Right ventricle myocardium superior (tissue), 1 donor: Measurements from ENCODE around the gene MAP3K12. TPM values are rescaled to one million over a fixed set of nuclear protein-coding genes. Genes with fewer than 3 reads are reported as not detected.

Experiments
- total RNA-seq: library from RNA; stranded (reverse); fragmentation: NEBNext Ultra II Directional; extraction: Animal tissue kit (Norgen Biotek cat#: 25700); gene quantifications from one replicate; pipeline ENCODE4 v1.2.1, GENCODE V29; 2021
- donor health status: DM: no; HTN: yes; CAD: no; lungs with severe emphysema.

MAP3K12 gene
- total RNA-seq, 1 donor from 2014 or later, result 5.5 TPM

Other genes starting within 250 kb of the MAP3K12 start
- 0.81 TPM for gene ESPL1, start 231.2 kb downstream of the MAP3K12 start, total RNA-seq
- gene PFDN5, start 203.9 kb downstream of the MAP3K12 start, total RNA-seq, result 359 TPM
- 37.0 TPM for gene MYG1, start 199.8 kb downstream of the MAP3K12 start, total RNA-seq
- 40.9 TPM for gene AAAS, start 177.8 kb downstream of the MAP3K12 start, total RNA-seq
- gene SP7, start 163.1 kb downstream of the MAP3K12 start, total RNA-seq, result not detected
- gene SP1, start 119.3 kb downstream of the MAP3K12 start, total RNA-seq, result 26.3 TPM
- not detected for gene AMHR2, start 75.6 kb downstream of the MAP3K12 start, total RNA-seq
- 46.0 TPM for gene PRR13, start 57.7 kb downstream of the MAP3K12 start, total RNA-seq
- 503 TPM for gene PCBP2, start 47.4 kb downstream of the MAP3K12 start, total RNA-seq
- gene TARBP2, start 1.8 kb upstream of the MAP3K12 start, total RNA-seq, result 10.8 TPM
- gene NPFF, start 8.0 kb upstream of the MAP3K12 start, total RNA-seq, result not detected
- gene ATF7, start 126.9 kb upstream of the MAP3K12 start, total RNA-seq, result 29.1 TPM
- 569 TPM for gene ATP5MC2, start 176.6 kb upstream of the MAP3K12 start, total RNA-seq
- gene CALCOCO1, start 228.0 kb upstream of the MAP3K12 start, total RNA-seq, result 179 TPM